ENCODE results near the gene PTPRT.

DNA sequence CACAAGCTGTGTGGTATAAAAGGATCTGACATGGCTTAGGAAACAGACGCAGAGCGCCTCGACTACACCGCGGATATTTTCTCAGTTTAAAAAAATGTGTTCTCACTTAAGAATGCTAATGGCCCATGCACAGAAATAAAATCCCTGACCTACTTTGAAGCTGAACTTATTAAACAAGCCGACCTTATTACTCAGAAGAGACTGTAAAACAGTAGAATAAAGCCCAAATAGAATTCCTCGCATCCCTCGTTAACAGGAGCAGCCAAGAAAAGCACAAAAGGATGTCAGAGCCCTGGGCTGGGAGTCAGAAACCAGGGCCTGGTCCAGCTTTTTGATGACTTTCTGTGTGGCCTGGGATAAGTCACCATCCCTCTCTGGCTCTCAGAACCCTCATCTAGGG lies 489.3 kb downstream of the PTPRT start:
- TF ChIP-seq, protein P1, sequence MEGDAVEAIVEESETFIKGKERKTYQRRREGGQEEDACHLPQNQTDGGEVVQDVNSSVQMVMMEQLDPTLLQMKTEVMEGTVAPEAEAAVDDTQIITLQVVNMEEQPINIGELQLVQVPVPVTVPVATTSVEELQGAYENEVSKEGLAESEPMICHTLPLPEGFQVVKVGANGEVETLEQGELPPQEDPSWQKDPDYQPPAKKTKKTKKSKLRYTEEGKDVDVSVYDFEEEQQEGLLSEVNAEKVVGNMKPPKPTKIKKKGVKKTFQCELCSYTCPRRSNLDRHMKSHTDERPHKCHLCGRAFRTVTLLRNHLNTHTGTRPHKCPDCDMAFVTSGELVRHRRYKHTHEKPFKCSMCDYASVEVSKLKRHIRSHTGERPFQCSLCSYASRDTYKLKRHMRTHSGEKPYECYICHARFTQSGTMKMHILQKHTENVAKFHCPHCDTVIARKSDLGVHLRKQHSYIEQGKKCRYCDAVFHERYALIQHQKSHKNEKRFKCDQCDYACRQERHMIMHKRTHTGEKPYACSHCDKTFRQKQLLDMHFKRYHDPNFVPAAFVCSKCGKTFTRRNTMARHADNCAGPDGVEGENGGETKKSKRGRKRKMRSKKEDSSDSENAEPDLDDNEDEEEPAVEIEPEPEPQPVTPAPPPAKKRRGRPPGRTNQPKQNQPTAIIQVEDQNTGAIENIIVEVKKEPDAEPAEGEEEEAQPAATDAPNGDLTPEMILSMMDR (conservative IDR thresholded peaks at IDR 0.05; ENCODE audit: low read depth, low read length): no peak
- TF ChIP-seq EZH2 (IDR thresholded peaks at IDR 0.05; ENCODE audit: borderline replicate concordance, low read depth, low read length, poor library complexity, severe bottlenecking): no peak
